Muscle layer of colon (tissue), 2 donors: ENCODE measurements around the gene FOXK1.

Experiments
- H3K27ac ChIP-seq: one replicate; pipeline ENCODE4 v1.7.0; 2013; ENCODE audit warnings: low read depth, mild to moderate bottlenecking, low read length, moderate library complexity
- H3K27me3 ChIP-seq, 2 donors: one replicate each; pipeline ENCODE4 v1.7.0; 2013; ENCODE audit warnings: low read length in 2 of 2, mild to moderate bottlenecking in 2 of 2; ENCODE audit not compliant: insufficient read depth in 2 of 2, control insufficient read depth in 1 of 2
- H3K36me3 ChIP-seq: one replicate; pipeline ENCODE4 v1.7.0; 2013; ENCODE audit warnings: mild to moderate bottlenecking, low read length; ENCODE audit not compliant: insufficient read depth
- H3K4me1 ChIP-seq: one replicate; pipeline ENCODE4 v1.7.0; 2013; ENCODE audit warnings: mild to moderate bottlenecking, low read length; ENCODE audit not compliant: insufficient read depth
- H3K4me3 ChIP-seq, 2 donors: one replicate each; pipeline ENCODE4 v1.7.0; 2013; ENCODE audit warnings: low read length in 2 of 2, low read depth in 1 of 2, mild to moderate bottlenecking in 1 of 2, moderate library complexity in 1 of 2
- H3K9ac ChIP-seq: one replicate; pipeline ENCODE4 v1.7.0; 2013; ENCODE audit warnings: low read length
- H3K9me3 ChIP-seq: one replicate; pipeline ENCODE4 v1.7.0; 2013; ENCODE audit warnings: mild to moderate bottlenecking, low read length
- donor health status: abdominal sarcoma.
- donor health status: Adenocarcinoma of cecum.

Gene FOXK1

DNA sequence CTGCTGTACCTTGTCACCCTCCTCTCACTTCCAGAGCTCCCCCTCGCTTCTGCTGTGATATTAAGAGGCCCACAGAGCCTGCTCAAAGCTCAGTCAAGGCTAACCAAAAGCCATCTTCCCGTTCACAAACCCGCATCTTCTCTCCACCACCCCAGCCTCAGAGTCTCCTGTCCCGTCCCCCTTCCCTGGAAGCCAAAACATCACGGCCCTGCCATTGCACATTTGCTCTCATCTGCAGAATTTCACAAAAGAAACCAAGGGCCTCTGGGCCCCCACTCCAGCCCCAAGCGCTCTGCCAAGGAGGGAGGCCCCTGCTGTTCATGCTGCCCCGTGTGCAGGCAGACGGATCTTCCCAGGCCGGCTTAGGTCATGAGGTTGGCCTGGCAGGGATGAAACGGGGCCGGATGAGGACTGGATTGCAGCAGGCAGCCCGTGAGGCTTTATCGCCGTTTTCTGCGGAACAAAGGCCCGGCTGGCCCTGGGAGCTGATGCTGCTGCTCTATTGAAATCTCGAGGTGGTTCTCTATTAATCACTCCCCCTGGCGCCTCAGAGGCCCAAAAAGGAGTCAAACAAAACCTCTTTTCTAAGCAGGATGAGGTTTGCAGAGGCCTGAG lies 31.6 kb upstream of the FOXK1 start:
- Histone ChIP-seq H3K4me3 (no peak overlapping the region), H3K36me3 (no peaks in the 10 kb centered on the region), H3K9me3 (no peaks in the 10 kb centered on the region), H3K4me1 (peaks cover 13% of the 10 kb centered on the region), H3K9ac (peak overlapping the region; percentile 11), H3K27ac (peak overlapping the region; percentile 68), H3K27me3 (no peaks in the 10 kb centered on the region)

DNA sequence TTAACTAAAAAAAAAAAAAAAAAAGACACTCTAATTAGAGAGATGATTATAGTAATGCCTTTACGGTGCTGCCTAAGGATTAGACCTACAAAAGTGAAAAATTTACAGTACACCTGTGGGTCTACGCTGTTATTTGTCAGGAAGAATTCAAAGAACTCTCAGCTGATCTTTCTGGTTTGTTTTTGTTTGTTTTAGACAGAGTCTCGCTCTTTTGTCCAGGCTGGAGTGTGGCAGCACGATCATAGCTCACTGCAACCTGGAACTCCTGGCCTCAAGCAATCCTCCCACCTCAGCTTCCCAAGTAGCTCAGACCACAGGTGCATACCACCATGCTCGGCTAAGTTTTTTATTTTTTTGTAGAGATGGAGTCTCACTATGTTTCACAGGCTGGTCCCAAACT lies 28.3 kb upstream of the FOXK1 start:
- Histone ChIP-seq H3K9ac (no peak overlapping the region), H3K4me3 (no peak overlapping the region), H3K27ac (no peak overlapping the region), H3K4me1 (peaks cover 13% of the 10 kb centered on the region), H3K27me3 (no peaks in the 10 kb centered on the region), H3K9me3 (no peaks in the 10 kb centered on the region), H3K36me3 (no peaks in the 10 kb centered on the region)

- peaks cover 12% of the 10 kb centered on the region for H3K4me1 ChIP-seq
- H3K9me3 ChIP-seq = no peaks in the 10 kb centered on the region
- no peak overlapping the region for H3K9ac ChIP-seq
- no peak overlapping the region for H3K4me3 ChIP-seq
- H3K27ac ChIP-seq = no peak overlapping the region
- no peaks in the 10 kb centered on the region for H3K27me3 ChIP-seq
- H3K36me3 ChIP-seq = no peaks in the 10 kb centered on the region
Measured at GRCh38 chr7:4655311-4655710, 26.8 kb upstream of the FOXK1 start.

GRCh38 chr7:4655896-4656295 lies 26.2 kb upstream of the FOXK1 start:
- no peaks in the 10 kb centered on the region for H3K9me3 ChIP-seq
- H3K4me1 ChIP-seq = peaks cover 6% of the 10 kb centered on the region
- no peak overlapping the region for H3K4me3 ChIP-seq
- no peak overlapping the region for H3K27ac ChIP-seq
- H3K36me3 ChIP-seq = no peaks in the 10 kb centered on the region
- H3K27me3 ChIP-seq = no peaks in the 10 kb centered on the region
- H3K9ac ChIP-seq = no peak overlapping the region

- H3K4me1 ChIP-seq = peaks cover 8% of the 10 kb centered on the region
- H3K9ac ChIP-seq = no peak overlapping the region
- H3K36me3 ChIP-seq = no peaks in the 10 kb centered on the region
- no peaks in the 10 kb centered on the region for H3K27me3 ChIP-seq
- no peak overlapping the region for H3K4me3 ChIP-seq
- no peak overlapping the region for H3K27ac ChIP-seq
- H3K9me3 ChIP-seq = no peaks in the 10 kb centered on the region
Measured at GRCh38 chr7:4657640-4658417, 24.3 kb upstream of the FOXK1 start.

GRCh38 chr7:4659551-4660286 lies 22.4 kb upstream of the FOXK1 start:
- no peak overlapping the region for H3K9ac ChIP-seq
- H3K36me3 ChIP-seq = no peaks in the 10 kb centered on the region
- H3K4me3 ChIP-seq = no peak overlapping the region
- no peak overlapping the region for H3K27ac ChIP-seq
- no peaks in the 10 kb centered on the region for H3K9me3 ChIP-seq
- H3K27me3 ChIP-seq = no peaks in the 10 kb centered on the region
- H3K4me1 ChIP-seq = peaks cover 8% of the 10 kb centered on the region

DNA sequence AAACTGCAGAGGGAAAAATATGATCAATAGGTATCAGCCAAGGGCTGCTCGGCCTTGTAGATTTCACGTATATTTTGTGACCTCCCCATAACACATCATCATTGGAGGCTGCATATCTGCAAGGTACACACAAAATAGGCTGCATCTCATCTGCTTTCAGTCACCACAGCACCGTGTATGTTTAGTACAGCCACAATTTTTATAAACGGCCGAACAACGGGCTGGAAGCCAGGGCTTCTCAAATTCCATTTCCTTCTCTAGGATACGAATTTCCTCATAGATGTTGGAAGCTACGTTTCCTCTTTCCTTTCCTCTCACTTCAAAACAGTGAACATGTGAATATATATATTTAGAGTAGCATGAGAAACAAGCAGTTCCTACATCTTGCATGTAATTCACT lies 20.2 kb upstream of the FOXK1 start:
- Histone ChIP-seq H3K27me3 (no peaks in the 10 kb centered on the region), H3K4me3 (peak overlapping the region in 1 of 2 donors; percentile 17), H3K9ac (peak overlapping the region; percentile 28), H3K9me3 (no peaks in the 10 kb centered on the region), H3K36me3 (no peaks in the 10 kb centered on the region), H3K4me1 (peaks cover 8% of the 10 kb centered on the region), H3K27ac (no peak overlapping the region)

DNA sequence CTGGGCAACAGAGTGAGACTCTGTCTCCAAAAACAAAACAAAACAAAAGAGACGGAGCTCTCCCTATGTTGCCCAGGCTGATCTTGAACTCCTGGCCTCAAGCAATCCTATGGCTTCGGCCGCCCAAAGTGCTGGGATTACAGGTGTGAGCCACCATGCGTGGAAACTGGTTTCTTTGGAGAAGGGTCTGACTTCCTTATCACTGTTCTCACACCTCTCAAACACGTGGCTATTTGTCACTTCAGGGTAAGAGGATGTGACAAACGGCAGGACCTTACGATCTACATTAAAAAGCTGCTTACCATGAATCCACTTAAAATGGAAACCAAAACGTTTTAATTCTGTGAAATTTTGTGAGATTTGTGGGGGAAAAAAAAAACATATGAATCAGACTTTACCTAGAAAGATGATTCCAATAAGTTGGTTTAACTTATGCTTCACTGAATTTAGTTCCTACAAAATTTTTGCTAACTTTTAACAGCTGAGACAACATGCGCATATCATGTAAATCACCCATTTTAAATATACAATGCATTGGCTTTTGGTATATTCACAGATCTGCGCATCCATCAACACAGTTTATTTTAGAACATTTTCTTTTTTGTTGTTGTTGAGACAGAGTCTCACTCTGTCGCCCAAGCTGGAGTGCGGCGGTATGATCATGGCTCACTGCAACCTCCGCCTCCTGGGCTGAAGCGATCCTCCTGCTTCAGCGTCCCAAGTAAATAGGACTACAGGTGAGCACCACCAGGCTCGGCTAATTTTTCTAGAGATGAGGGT lies 18.7 kb upstream of the FOXK1 start:
- Histone ChIP-seq H3K36me3 (no peaks in the 10 kb centered on the region), H3K27ac (no peak overlapping the region), H3K4me1 (peaks cover 14% of the 10 kb centered on the region), H3K9ac (no peak overlapping the region), H3K4me3 (no peak overlapping the region), H3K9me3 (no peaks in the 10 kb centered on the region), H3K27me3 (no peaks in the 10 kb centered on the region)

- Histone ChIP-seq H3K9me3 (no peaks in the 10 kb centered on the region), H3K9ac (no peak overlapping the region), H3K36me3 (no peaks in the 10 kb centered on the region), H3K27ac (peak overlapping the region; percentile 1), H3K27me3 (no peaks in the 10 kb centered on the region), H3K4me1 (peaks cover 21% of the 10 kb centered on the region), H3K4me3 (no peak overlapping the region)
Measured at GRCh38 chr7:4665661-4666060, 16.4 kb upstream of the FOXK1 start.

GRCh38 chr7:4667776-4668509 lies 14.2 kb upstream of the FOXK1 start:
- peaks cover 13% of the 10 kb centered on the region for H3K4me1 ChIP-seq
- no peak overlapping the region for H3K4me3 ChIP-seq
- H3K27me3 ChIP-seq = no peaks in the 10 kb centered on the region
- peak overlapping the region; percentile 66 for H3K27ac ChIP-seq
- no peaks in the 10 kb centered on the region for H3K36me3 ChIP-seq
- H3K9ac ChIP-seq = no peak overlapping the region
- H3K9me3 ChIP-seq = no peaks in the 10 kb centered on the region

DNA sequence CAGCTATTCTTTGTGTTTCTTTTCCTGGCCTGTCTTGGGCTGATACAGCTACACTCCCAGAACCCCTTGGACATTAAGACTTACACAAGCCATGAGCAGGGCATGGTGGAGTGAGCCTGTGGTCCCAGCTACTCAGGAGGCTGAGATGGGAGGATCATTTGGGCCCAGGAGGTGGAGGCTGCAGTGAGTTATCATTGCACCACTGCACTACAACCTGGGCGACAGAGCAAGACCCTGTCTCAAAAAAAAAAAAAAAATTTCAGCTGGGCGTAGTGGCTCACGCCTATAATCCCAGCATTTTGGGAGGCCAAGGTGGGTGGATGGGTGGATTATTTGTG lies 13.6 kb upstream of the FOXK1 start:
- Histone ChIP-seq H3K4me1 (peaks cover 13% of the 10 kb centered on the region), H3K27me3 (no peaks in the 10 kb centered on the region), H3K9me3 (no peaks in the 10 kb centered on the region), H3K9ac (no peak overlapping the region), H3K4me3 (no peak overlapping the region), H3K27ac (peak overlapping the region; percentile 66), H3K36me3 (no peaks in the 10 kb centered on the region)
